ENCODE measurements around the gene IRF6. TPM values are rescaled to one million over a fixed set of nuclear protein-coding genes. Genes with fewer than 3 reads are reported as not detected.

Gene IRF6
- total RNA-seq, 6 experiments from 2014 or later, result 24.9 to 33.9 (median 28.9) TPM

DNA sequence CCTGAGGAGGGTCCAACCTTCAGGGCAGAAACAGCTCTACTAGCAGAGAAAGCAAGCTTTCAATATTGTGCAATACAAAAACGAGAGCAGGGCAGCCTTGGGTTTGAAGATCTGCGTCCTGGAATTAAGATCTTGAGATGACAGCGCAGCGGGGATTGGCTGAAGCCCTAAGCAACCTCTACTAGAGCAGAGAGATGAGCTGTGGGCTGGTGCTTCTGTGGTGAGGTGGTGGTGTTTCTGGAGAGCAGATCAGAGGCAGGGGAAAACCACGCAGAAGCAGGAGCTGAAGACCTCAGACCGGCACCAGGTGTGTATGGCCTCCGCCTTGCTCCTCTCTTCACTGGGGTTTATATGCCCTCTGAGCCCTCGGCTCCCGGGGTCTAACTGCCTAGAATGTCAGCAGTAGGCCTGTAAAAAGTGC is 37.6 kb downstream of the IRF6 start:
- Histone ChIP-seq H3K36me3 (no peaks in the 10 kb centered on the region), H3K4me3 (no peak overlapping the region), H3K4me1 (peaks cover 0 to 4% (median 0%) of the 10 kb centered on the region in 4 donors), H3K9me3 (no peaks in the 10 kb centered on the region), H3K27me3 (no peaks in the 10 kb centered on the region), H3K27ac (peak overlapping the region in 2 of 3 donors; percentile 29 to 72)
- whole genome bisulfite sequencing (ENCODE audit: insufficient coverage, low coverage, low lambda C conversion rate, missing lambda C conversion rate), result 59% methylated on average over 9 of the region's 9 CpGs
- intact Hi-C loops (cut with DNase I), result loop anchor here in 1 of 2 donors (10.0 kb wide), 1 partner anchor 174 kb away; no protein-coding TSS in a partner anchor
- DNase-seq, result no peak
- TF ChIP-seq POLR2A (IDR thresholded peaks at IDR 0.05), result no peak
- TF ChIP-seq, protein P1, sequence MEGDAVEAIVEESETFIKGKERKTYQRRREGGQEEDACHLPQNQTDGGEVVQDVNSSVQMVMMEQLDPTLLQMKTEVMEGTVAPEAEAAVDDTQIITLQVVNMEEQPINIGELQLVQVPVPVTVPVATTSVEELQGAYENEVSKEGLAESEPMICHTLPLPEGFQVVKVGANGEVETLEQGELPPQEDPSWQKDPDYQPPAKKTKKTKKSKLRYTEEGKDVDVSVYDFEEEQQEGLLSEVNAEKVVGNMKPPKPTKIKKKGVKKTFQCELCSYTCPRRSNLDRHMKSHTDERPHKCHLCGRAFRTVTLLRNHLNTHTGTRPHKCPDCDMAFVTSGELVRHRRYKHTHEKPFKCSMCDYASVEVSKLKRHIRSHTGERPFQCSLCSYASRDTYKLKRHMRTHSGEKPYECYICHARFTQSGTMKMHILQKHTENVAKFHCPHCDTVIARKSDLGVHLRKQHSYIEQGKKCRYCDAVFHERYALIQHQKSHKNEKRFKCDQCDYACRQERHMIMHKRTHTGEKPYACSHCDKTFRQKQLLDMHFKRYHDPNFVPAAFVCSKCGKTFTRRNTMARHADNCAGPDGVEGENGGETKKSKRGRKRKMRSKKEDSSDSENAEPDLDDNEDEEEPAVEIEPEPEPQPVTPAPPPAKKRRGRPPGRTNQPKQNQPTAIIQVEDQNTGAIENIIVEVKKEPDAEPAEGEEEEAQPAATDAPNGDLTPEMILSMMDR (IDR thresholded peaks at IDR 0.05), result no peak
- peak in 3 of 4 donors; percentile 30 to 59 (median 55) for ATAC-seq

DNA sequence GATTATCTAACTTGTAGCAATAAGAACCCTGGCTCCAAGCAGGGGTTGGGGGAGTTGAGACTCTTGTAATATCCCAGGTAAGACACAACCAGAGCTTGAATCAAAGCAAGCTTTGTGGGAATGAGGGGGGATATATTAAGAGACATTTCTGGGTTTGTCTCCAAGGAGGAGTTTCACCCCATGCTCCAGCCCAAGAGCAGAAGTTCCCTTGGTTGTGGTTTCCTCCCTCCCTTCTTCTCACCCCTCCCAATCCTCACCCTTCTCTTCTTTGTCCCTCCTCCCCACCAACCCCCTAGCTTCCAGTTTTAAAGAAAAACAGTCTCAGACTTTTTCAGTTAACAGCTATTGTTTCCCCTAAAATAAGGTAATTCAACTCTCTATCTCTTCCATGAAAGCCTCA is 38.2 kb downstream of the IRF6 start:
- intact Hi-C loops (cut with DNase I), result loop anchor here in 1 of 2 donors (10.0 kb wide), 1 partner anchor 173 kb away; no protein-coding TSS in a partner anchor
- Histone ChIP-seq H3K36me3 (no peaks in the 10 kb centered on the region), H3K4me1 (peaks cover 0 to 4% (median 0%) of the 10 kb centered on the region in 4 donors), H3K27me3 (no peaks in the 10 kb centered on the region), H3K4me3 (no peak overlapping the region), H3K9me3 (no peaks in the 10 kb centered on the region), H3K27ac (peak overlapping the region in 1 of 3 donors; percentile 29)
- TF ChIP-seq POLR2A (IDR thresholded peaks at IDR 0.05), result no peak
- TF ChIP-seq, protein P1 (IDR thresholded peaks at IDR 0.05), result no peak
- ATAC-seq, result no peak
- DNase-seq, result no peak

DNA sequence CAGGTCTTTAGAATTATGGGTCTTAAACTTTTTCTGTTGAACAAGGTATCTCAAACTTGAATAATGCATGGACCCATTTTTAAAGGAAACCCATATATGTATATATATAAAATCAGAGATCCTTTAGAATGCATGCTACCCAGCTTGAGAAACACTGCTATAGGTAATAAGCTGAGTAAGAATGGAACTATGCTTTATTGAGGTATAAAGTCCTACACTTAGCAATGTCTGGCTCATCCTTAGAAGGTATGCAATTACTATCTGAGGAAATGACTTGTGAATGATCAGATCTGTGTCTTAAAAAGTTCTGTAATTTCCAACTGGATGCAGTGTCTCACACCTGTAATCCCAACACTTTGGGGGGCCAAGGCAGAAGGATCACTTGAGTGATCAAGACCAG is 38.8 kb downstream of the IRF6 start:
- Histone ChIP-seq H3K36me3 (no peaks in the 10 kb centered on the region), H3K4me3 (no peak overlapping the region), H3K27me3 (no peaks in the 10 kb centered on the region), H3K27ac (no peak overlapping the region), H3K4me1 (peaks cover 0 to 4% (median 0%) of the 10 kb centered on the region in 4 donors), H3K9me3 (no peaks in the 10 kb centered on the region)
- TF ChIP-seq POLR2A (IDR thresholded peaks at IDR 0.05), result no peak
- TF ChIP-seq, protein P1 (IDR thresholded peaks at IDR 0.05), result no peak
- ATAC-seq (no peak), DNase-seq (no peak)
- intact Hi-C loops (cut with DNase I), result loop anchor here in 1 of 2 donors (10.0 kb wide), 1 partner anchor 172 kb away; no protein-coding TSS in a partner anchor

DNA sequence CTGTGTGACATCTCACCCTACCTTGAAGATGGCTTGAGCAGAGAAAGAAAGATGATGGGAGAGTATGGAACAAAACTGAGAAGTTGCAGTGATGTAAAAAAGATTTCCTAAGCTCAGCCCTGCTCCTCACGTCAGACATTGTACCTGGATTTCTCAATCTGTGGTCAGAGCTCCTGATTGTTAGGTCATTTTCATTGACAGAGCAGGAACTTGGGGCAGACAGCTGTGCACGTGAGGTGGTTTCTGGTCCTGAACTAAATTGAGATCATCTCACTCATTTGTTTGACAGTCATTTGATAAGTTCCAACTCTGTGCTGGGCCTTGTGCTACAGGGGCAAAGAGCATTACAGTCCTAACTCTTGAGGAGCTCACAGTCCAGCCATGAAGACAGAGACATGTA is 39.9 kb downstream of the IRF6 start:
- no peak for TF ChIP-seq POLR2A (IDR thresholded peaks at IDR 0.05)
- TF ChIP-seq, protein P1 (IDR thresholded peaks at IDR 0.05), result no peak
- no peaks in the 10 kb centered on the region for H3K9me3 ChIP-seq
- no peaks in the 10 kb centered on the region for H3K27me3 ChIP-seq
- H3K4me3 ChIP-seq, result no peak overlapping the region
- peaks cover 0 to 4% (median 0%) of the 10 kb centered on the region in 4 donors for H3K4me1 ChIP-seq
- ATAC-seq (peak in 2 of 4 donors; percentile 28 to 45), DNase-seq (no peak)
- 11% methylated on average over 2 of the region's 2 CpGs for WGBS (ENCODE audit: insufficient coverage, low coverage, low lambda C conversion rate, missing lambda C conversion rate)
- no peaks in the 10 kb centered on the region for H3K36me3 ChIP-seq
- intact Hi-C loops (cut with DNase I), result loop anchor here in 1 of 2 donors (10.0 kb wide), 1 partner anchor 171 kb away; no protein-coding TSS in a partner anchor
- no peak overlapping the region for H3K27ac ChIP-seq

Data from right lobe of liver (tissue), 6 donors.